Adipocyte (in vitro differentiated cells): ENCODE measurements around the gene GLIPR1.

Experiments used
- DNase-seq: peaks from one replicate; pipeline ENCODE4 v3.0.0-alpha.2; 2015; ENCODE audit warnings: low read depth
- H3K27me3 ChIP-seq: replicated peaks from 2 replicates; pipeline ENCODE4 v1.7.0; 2013; ENCODE audit warnings: mild to moderate bottlenecking, low read length, moderate library complexity; ENCODE audit not compliant: control insufficient read depth, insufficient read depth
- H3K36me3 ChIP-seq: 2 replicates; pipeline ENCODE4 v1.7.0; 2013; ENCODE audit warnings: low read length, mild to moderate bottlenecking, moderate library complexity; ENCODE audit not compliant: control insufficient read depth, insufficient read depth, severe bottlenecking
- H3K4me1 ChIP-seq: 2 replicates; pipeline ENCODE4 v1.7.0; 2013; ENCODE audit warnings: mild to moderate bottlenecking, low read length, moderate library complexity; ENCODE audit not compliant: control insufficient read depth, insufficient read depth
- H3K4me3 ChIP-seq: 2 replicates; pipeline ENCODE4 v1.7.0; 2013; ENCODE audit warnings: mild to moderate bottlenecking, low read length, moderate library complexity
- H3K9ac ChIP-seq: 2 replicates; pipeline ENCODE4 v1.7.0; 2013; ENCODE audit warnings: mild to moderate bottlenecking, low read length, moderate library complexity
- H3K9me3 ChIP-seq: 2 replicates; pipeline ENCODE4 v1.7.0; 2013; ENCODE audit warnings: mild to moderate bottlenecking, low read length, moderate library complexity; ENCODE audit not compliant: control insufficient read depth

Gene GLIPR1

DNA sequence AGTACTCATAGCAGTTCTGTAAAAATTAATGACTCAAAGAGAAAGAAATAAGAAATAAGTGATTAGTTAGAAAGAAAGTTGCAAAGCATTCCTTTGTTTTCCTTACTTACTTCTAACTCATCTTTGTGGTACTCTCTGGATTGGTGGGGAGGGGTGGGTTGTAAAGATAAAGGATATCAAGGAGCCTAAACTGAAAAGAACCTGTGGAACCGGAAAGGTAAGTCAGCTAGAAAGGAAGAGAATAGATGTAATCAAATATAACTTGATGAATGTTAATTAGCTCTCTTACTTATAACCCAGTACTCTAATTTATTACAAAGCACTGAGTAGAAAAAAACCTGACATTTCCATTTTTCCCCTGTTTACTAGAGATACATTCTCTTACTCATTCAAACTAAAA, 68.3 kb downstream of the GLIPR1 start:
- DNase-seq, result no peak
- no peak overlapping the region for H3K9ac ChIP-seq
- H3K36me3 ChIP-seq, result no peaks in the 10 kb centered on the region
- no peak overlapping the region for H3K4me3 ChIP-seq
- H3K4me1 ChIP-seq, result peaks cover 27% of the 10 kb centered on the region
- no peaks in the 10 kb centered on the region for H3K27me3 ChIP-seq
- no peaks in the 10 kb centered on the region for H3K9me3 ChIP-seq

DNA sequence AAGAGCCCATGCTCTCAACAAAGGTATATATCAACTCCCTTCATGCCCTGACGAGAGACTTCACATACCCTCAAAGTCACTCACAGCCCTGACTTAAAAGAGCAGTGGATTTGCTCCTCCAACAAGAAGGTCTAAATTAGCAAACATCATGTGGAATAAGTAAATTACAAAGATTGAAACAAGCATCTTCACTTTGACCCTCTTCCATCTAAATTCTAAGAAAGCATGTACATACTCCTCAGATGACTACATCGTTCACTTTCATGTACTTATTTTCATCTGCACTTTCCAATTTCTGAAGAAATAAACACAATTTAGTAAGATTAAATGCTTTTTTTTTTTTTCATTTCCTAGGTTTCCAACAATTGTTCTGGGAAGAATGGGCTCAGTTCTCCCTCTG, 69.4 kb downstream of the GLIPR1 start:
- H3K9ac ChIP-seq, result no peak overlapping the region
- H3K9me3 ChIP-seq, result no peaks in the 10 kb centered on the region
- no peak for DNase-seq
- H3K36me3 ChIP-seq, result no peaks in the 10 kb centered on the region
- peaks cover 38% of the 10 kb centered on the region for H3K4me1 ChIP-seq
- H3K27me3 ChIP-seq, result no peaks in the 10 kb centered on the region
- H3K4me3 ChIP-seq, result peak overlapping the region; percentile 23

DNA sequence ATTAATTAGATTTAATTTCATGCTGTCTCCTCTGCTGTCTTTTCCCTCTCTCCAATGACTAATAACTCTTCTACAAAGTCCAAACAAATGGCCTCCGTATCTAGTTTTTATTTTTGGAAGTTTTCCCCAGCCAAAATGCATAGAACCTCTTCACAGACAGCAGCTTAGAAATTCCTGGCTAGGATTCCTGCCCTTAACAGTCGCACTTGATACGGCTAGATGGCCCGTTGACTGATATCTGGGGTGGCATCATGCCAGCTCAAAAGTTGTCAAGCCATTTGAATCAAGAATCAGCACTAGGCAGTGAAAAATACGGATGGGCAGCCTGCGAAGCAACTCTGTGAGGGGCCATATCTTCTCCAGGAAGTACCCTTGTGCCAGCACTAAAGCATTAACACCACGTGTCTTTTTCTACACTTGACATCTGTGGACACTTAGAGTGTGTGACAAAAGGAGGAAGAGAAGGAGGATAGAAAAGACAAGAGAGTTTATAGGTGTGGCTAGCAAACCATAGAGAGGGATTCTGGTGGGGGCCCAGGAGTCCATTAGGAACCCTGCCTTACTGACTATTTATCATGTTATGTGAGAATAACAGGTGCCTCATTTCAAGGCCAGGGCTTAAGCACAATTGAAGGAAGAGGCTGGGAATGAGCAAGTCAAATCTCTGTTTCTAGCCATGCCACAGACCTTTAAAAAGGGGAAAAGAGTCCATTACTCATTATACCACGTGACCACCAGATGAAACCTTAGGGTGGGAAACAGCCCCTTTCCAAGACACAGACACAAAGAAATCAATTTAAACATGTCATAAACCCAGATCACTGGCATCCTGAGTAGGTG, 70.1 kb downstream of the GLIPR1 start:
- Histone ChIP-seq H3K27me3 (no peaks in the 10 kb centered on the region), H3K4me3 (peak overlapping the region; percentile 23), H3K9ac (no peak overlapping the region), H3K9me3 (no peaks in the 10 kb centered on the region), H3K36me3 (no peaks in the 10 kb centered on the region), H3K4me1 (peaks cover 40% of the 10 kb centered on the region)
- DNase-seq, result no peak

DNA sequence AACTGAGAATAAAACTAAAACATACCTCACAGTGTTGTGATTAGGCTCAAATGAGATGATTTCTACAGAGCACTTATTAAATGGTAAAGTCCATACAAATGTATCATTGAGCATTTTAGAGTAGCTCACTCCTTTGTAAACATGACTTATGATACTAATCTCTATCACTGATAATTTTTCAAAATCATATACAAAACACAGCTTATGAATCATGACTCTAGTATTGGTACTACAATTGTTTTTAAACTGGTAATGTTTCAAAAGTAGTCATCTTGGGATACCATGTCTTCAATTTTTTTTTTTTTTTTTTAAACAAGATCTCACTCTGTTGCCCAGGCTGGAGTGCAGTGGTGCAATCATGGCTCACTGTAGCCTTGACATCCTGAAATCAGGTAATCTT, 70.9 kb downstream of the GLIPR1 start:
- peaks cover 46% of the 10 kb centered on the region for H3K4me1 ChIP-seq
- DNase-seq, result no peak
- no peak overlapping the region for H3K9ac ChIP-seq
- H3K9me3 ChIP-seq, result no peaks in the 10 kb centered on the region
- H3K4me3 ChIP-seq, result no peak overlapping the region
- H3K27me3 ChIP-seq, result no peaks in the 10 kb centered on the region
- H3K36me3 ChIP-seq, result no peaks in the 10 kb centered on the region

DNA sequence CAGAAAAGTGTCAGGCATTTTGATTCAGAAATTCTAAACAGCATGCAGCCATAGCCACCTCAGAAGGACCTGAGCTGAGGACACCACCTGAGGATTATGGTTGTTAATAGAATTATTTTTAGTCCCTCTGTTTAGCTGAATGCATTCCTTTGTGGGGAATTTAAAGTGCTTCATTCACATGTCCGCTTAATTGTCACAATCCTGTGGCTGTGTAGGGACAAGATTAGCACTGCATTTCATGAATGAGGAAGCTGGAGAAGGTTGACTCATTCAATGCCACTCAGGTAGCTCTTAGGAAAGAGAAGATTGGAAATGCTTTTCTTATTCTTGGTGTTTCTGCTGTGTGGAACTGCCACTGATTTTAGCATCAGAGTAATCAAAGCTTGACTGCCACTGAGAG, 72.8 kb downstream of the GLIPR1 start:
- Histone ChIP-seq H3K4me1 (peaks cover 47% of the 10 kb centered on the region), H3K9me3 (no peaks in the 10 kb centered on the region), H3K36me3 (no peaks in the 10 kb centered on the region), H3K4me3 (no peak overlapping the region), H3K27me3 (no peaks in the 10 kb centered on the region), H3K9ac (peak overlapping the region; percentile 63)
- DNase-seq, result peak; percentile 20
